Loucy (cell line): ENCODE measurements around the gene TMED9.
"Not testable (repeated sequence)": the region's sequence is repeated elsewhere in the genome, so short reads cannot be mapped to it uniquely, and the experiment has no call there.

ENCODE experiments used
- CTCF ChIP-seq: fragments of 200-600 bp; sonication (generic); conservative IDR thresholded peaks from 2 replicates; pipeline ENCODE4 v1.5.1; 2014; ENCODE audit warnings: mild to moderate bottlenecking, antibody characterized with exemption, low read length
- EZH2phosphoT487 ChIP-seq: fragments of 200-600 bp; IDR thresholded peaks from 2 replicates; pipeline ENCODE4 v1.6.1; 2018; ENCODE audit warnings: antibody characterized with exemption, mild to moderate bottlenecking, moderate library complexity, borderline replicate concordance

- TF ChIP-seq CTCF, EZH2phosphoT487: not testable (repeated sequence)
Measured at GRCh38 chr5:177634912-177635311, 42.9 kb downstream of the TMED9 start.
